Measurements from ENCODE around the gene TBC1D3D.
"Not testable (repeated sequence)": the region's sequence is repeated elsewhere in the genome, so short reads cannot be mapped to it uniquely, and the experiment has no call there.

TBC1D3D gene

GRCh38 chr17:38003676-38004075 lies at the start of gene TBC1D3D:
Gene TBC1D3D, plus strand, starts transcription at chr17:38003976. Its CDS starts 1,585 bp downstream, at chr17:38005561.
- ATAC-seq: not testable (repeated sequence)

GRCh38 chr17:37988960-37989359 lies 14.8 kb upstream of the TBC1D3D start, which contains the start of gene TBC1D3L:
Gene TBC1D3L, minus strand, starts transcription at chr17:37989060. Its CDS starts 1,540 bp downstream, at chr17:37987520.
- ATAC-seq, DNase-seq: not testable (repeated sequence)

More at GRCh38 chr17:38003676-38004075, at the start of gene TBC1D3D:
- DNase-seq: not testable (repeated sequence)

Data from stimulated activated naive CD8-positive, alpha-beta T cell treated with anti-CD3 and anti-CD28 coated beads, Interleukin-15, Interleukin-2, amounts not matched to agents 100 U/mL and 50 U/mL, for 24 hours (primary cell).